NCI-H2227 treated with DMSO at 0.1 percent for 48 hours (cell line): ENCODE data around the gene VIM.

Experiments
- DNase-seq: peaks from one replicate; lab custom pipeline; 2025; lab: John Stamatoyannopoulos, UW

VIM gene

DNA sequence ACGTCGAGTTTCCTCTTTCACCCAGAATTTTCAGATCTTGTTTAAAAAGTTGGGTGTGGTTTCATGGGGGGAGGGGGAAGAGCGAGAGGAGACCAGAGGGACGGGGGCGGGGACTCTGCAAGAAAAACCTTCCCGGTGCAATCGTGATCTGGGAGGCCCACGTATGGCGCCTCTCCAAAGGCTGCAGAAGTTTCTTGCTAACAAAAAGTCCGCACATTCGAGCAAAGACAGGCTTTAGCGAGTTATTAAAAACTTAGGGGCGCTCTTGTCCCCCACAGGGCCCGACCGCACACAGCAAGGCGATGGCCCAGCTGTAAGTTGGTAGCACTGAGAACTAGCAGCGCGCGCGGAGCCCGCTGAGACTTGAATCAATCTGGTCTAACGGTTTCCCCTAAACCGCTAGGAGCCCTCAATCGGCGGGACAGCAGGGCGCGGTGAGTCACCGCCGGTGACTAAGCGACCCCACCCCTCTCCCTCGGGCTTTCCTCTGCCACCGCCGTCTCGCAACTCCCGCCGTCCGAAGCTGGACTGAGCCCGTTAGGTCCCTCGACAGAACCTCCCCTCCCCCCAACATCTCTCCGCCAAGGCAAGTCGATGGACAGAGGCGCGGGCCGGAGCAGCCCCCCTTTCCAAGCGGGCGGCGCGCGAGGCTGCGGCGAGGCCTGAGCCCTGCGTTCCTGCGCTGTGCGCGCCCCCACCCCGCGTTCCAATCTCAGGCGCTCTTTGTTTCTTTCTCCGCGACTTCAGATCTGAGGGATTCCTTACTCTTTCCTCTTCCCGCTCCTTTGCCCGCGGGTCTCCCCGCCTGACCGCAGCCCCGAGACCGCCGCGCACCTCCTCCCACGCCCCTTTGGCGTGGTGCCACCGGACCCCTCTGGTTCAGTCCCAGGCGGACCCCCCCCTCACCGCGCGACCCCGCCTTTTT, at the start of gene VIM:
TSS of gene VIM (plus strand) at position 151 of the 925 bp plus-strand sequence. CDS start 1,182 bp downstream, outside the sequence.
- no peak for DNase-seq

DNA sequence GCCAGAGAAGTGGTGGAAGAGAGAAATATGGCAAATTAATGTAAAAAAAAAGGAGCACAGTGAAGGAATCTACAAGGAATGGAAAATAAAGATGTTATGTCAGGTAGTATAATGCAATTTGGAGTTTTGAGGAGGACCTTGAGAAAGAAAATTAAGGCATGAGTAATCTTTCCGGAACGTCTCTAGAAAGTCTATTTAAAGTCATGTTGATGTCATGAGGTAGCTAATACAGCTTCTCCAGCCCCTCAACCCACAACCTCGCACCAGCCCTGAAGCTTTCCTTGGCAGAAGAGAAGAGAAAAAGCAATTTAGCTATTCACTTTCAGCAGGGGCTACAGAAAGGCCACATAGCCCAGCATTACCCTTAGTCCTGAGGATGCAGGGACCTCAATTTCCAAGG, 49.0 kb upstream of the VIM start:
- DNase-seq = no peak

DNA sequence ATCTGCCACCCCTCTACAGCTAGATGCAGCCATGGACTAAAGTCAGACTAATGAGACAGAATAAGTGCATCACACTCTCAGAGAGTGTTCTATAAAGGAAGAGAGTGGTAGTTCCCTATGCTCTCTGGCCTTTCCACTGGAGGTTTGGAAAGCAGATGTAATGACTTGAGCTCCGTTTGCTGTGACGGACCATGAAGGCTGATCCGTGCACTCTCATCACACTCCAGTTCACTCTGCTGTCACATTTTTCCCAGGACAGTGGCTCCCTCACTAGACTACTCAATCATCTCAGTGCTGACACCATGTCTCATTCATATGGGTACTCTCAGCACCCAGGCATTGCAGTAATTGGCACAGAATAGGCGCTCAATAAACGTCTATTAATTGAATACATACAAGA, 46.9 kb upstream of the VIM start:
- DNase-seq = no peak

DNA sequence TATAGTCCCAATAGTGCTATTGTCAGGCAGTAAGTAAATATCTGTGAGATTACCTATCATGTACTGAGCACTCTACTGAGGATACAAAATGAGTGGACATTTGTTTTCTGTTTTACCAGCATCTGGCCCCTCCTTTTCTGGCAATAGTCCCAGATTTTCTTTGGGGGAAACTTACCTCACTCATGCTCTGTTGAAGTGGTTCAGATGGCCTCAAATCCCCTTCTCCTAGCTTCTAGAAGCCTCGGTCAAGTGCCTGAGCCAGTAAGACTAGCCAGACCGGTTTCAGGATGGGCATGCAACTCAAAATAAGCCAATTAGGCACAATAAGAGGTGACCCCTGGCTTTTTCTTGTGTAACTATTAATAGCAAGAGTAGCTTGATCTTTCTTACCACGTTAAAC, 46.3 kb upstream of the VIM start:
- no peak for DNase-seq

DNA sequence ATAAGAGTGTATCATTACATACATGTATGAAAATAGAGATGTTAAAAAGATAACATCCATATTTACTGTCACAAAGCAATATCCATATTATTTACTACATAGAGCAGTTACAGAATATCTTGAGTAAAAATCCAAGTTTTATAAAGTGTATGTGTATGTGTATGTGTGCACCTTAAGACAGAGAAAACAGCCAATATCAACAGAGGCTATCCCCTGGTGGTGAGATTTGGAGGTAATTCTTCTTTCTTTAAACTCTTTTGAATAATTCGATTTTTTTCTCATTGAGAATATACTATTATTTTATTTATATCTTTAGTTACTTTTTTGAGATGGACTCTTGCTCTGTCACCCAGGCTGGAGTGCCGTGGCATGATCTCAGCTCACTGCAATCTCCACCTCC, 44.9 kb upstream of the VIM start:
- DNase-seq = no peak

DNA sequence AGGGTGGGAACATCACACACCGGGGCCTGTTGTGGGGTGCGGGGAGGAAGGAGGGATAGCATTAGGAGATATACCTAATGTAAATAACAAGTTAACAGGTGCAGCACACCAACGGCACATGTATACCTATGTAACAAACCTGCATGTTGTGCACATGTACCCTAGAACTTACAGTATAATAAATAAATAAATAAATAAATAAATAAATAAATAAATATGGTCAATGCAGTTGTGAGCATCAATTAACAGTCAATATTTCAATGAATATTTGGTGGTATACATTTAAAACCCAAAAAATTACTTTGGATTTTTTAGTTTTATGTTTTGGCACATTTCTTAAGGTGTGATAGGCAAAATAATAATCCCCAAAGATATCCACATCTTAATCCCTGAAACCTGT, 42.2 kb upstream of the VIM start:
- no peak for DNase-seq

DNA sequence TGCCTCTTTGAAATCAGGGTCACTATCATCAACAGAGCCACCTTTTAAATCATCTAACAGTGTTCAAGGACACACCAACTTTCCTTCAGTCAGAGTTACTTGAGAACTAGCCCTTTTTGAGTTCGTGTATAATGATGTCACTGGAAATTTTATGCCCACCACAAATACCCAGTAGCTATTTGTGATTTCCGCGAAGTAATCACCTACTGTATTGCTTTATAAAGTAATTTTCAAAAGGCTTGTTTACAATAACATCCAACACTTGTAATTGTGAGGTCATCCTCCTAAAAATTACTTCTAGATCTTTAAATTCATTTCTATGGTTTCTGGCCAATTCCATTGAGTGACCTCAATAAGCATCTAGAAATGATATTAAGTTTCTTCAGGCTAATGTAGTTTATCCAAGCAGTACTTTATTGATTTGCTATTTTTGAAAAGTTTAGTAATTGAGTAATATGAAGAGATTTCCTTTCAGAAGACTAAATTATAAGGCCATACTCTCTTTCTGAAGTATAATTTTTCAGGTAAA, 39.3 kb upstream of the VIM start:
- DNase-seq = no peak

DNA sequence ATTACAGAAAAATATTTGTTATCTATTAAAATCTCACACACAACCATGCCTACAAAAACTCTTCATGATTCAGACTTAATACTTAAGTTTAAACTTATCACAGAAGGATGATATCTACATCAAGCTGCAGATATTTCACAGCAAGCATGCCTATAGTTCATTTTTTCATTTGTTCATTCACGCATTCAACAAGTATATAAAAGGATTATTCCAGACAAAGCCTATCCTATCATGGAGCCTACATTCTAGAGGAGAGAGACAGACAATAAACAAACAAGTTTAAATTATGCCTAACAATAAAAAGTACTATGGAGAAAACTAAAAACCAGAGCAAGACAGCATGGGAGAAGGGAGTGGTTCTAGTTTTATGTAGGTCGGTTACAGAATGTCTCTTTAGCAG, 37.4 kb upstream of the VIM start:
- DNase-seq = no peak

DNA sequence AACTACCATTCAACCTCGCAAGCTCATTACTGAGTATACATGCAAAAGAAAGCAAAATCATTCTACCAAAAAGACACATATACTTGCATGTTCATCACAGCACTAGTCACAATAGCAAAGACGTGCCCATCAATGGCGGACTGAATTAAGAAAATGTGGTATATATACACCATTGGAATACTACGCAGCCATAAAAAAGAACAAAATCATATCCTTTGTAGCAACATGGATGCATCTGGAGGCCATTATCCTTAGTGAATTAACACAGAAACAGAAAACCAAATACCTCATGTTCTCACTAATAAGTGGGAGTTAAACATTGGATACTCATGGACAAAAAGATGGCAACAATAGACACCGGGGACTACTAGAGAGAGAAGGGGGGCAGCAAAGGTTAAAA, 33.0 kb upstream of the VIM start:
- no peak for DNase-seq

DNA sequence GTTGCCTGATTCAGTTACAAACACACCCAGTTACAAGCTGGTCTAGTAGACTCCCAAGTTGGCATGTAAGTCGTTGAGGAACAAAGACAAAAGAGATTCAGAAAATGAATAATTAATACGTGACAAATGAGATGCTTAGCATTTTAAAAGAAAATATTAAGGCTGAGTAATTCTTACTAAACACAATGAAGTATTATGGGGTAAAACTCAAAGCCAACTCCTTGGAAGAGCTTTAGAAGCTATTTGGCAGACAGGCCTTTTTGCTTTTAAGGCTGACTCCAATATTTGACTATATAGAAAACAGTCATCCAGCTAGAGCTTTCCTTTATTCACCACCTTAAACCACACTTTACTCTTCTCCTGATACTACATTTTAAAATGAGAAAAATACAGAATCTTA, 32.0 kb upstream of the VIM start:
- DNase-seq = no peak

DNA sequence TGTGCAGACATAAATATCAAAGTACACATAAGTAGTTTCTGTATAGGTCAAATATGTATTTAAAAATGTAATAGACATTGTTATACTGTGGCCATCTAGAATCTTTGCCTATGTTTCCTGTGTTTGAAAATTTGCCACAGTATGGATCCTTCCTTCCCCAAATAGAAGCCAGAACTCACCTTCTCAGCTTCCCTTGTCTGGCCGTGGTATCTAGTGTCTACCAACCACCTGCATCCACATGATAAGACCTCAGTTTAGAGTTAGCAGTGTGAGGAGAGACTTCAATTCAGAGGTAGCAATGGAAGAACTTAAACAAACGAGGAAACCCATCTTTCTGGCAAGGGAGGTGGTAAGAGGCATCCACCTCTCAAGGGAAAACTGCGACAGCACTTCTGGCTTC, 31.5 kb upstream of the VIM start:
- DNase-seq = no peak

DNA sequence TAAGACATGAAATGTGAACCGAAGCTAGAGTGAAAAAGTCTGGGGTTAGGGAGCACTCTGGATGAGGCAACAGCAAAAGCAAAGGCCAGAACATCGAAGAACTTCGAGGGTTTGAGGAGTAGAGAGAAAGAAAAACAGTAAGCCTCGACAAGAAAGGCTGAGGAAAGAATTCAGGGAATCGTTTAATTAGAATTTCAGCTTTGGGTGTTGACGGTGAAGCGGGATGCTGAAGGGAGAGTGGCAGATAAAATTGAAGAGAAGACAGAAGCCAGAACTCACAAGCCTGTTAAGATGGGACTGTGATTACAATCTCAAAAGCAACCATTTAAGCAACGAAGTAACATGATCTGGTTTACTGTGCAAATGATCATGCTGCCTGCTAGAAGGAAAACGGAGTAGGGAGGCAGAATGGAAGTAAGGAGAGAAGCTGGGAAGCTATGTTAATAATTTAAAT, 28.7 kb upstream of the VIM start:
- no peak for DNase-seq

DNA sequence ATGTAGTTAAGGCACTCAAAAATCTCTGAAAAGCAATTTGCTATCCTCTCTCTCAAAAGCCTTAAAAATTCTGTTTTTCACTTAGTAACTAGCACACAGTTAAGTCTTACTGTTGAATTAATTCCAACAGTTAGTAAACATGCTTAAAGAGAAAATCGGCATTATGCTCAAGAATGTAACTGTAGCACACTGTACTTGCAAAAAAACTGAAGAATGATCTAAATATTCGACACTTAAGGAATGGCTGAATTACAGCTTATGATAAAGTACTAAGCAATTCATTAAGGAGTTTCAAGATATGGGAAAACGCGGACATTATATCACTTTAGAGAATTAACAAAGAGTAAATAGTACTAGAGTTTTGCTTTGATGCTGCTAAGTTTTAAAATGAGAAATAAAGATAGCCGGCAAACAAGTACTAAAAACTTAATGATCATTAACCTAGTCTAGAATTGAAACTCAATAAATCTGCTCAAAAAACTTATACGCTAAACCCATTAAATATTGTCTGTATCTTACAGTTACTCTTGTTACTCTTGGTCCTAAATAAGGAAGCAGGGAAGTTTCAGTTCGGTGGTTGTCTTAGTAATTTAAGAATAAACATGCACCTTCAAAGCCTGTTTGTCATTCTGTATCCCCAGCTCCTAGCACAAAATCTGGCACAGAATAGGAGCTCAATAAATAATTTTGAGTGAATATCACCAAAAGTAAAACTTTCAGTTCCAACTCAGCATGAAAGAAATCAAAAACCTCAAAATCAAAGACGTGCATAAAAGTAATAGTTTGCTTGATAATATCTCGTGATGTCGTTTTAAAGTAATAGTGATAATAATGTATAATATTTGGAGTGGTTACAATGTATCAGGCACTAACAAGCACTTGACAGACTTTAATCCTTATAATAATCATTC, 27.8 kb upstream of the VIM start:
- DNase-seq = no peak

DNA sequence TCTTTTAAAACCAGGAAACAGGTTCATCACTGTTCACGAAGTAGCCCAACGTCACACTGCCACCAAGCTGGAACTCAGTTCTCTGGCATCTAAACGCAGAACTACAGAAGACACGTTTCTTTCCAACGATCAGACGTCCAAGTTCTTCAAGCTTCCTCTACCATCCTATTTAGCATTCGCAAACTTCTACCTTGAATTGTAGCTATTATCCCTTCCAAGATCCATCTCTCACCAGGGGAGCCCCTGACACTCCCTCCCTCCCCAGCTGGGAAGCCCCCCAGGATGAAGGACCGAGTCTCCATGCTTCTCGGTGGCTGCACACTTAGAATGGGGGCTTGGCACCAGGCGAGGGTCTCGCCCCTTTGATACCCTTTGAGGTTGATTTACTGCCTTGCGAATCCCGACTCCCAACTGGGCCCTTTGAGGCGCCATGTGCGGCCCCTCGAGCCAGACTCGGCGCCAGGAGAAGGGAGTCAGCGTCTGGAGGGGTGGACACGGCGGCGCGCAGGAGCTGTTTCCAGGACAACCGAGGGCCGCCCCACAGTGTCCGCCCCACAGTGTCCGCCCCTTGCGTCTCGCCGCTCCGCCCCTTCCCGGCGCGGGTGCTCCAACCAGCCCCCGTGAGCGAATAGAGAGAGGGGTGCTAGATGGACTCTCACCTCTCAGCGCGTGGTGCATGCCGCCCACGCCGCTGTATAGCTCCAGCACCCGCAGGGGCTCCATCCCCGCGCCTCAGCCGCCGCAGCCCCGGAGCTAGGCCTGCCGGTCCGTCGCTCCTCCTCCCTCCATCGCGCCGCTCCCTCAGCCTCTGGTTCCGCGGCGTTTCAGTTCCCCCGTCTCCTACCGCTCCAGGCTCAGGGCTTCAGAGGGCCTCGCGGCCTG, 26.9 kb upstream of the VIM start, which contains the start of gene TRDMT1:
TSS of gene TRDMT1 (minus strand) at position 761 of the 882 bp plus-strand sequence. CDS start at position 723, 38 bp downstream.
- peak; percentile 28 for DNase-seq

DNA sequence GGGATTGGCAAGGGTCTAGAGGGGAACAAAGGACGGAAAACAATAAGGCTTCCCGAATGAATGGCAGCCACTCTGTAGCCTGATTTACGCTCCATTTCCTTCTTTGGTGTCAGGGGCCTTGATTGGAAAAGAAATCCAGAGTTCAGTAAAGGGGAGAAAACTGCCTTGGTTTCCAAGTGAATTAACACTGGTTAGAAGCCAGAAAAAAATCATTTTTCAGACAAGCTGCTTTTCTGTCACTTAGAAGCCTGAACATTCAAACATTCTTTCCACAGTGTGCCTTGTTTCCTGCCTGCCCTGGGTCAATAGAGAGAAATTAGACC, 26.3 kb upstream of the VIM start:
- no peak for DNase-seq

DNA sequence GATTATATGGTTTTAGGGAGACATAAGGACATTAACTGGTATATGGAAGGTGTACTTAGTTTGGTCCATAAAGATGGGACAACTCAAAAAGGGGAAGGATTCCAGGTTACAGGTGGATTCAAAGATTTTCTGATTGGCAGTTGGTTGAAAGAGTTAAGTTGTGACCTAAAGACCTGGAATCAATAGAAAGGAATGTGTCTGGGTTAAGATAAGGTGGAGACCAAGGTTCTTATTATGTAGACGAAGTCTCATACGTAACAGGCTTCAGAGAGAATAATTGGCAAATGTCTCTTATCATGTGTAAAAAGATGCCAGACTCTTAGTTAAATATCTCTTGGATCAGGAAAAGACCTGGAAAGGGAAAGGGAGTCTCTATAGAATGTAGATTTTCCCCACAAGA, 25.5 kb upstream of the VIM start:
- DNase-seq = no peak

DNA sequence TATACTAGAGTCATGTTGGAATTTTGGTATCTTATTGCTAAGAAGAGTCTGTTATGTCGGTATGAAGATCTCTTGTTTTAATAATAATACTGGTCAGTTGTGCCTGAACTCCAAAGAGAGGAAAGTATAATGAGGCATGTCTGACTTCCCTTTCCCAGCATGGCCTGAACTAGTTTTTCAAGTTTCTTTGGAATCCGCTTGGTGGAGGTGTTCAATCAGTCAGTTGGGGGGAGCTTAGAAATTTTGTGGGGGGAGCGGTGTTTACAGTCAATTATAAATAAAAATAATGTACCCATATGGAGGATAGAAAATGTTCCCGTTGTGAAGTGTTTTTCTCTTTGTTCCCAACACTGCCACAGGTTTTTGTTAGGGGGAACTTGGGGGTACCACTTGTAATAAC, 25.0 kb upstream of the VIM start:
- DNase-seq = no peak

DNA sequence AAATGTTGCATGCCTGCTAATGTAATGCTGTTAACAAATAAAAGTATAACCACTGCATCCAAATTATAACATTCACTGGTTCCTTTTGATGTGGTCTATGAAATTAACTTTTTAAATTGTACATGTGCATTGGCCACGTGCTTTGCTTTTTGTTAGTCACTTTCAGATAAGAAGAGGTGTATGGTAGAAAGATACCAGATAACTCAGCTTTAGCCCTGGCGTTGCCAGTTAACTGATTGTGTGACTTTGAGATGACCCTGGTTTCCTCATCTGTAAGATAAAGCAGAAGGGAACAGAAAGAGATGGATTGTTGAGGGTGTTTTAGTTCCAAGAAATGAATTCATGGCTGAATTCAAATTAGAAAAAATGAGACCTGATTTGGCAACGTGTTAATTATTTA, 24.6 kb upstream of the VIM start:
- DNase-seq = no peak

DNA sequence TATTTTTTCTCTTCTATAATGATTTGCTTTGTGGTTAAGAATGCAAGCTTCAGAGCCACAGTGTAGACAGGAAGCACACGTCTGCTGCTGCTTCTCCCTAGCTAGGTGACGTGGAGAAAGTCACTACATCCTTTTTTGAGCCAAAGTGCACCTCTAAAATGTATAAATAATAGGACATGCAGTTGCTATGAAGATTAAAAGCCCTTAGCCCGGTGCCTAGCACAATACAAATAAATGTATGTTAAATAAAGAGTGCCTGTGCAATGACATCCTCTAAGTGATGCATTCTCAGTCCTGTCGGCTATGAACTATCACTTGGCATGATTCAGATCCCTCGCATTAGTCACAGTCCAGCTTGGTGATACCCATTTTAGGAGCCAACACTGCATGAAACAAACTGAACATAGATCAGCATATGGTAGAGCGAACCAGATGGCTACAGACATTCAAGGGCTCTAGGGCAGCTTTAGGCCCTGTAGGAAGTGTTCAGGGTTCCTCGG, 21.8 kb upstream of the VIM start:
- no peak for DNase-seq

DNA sequence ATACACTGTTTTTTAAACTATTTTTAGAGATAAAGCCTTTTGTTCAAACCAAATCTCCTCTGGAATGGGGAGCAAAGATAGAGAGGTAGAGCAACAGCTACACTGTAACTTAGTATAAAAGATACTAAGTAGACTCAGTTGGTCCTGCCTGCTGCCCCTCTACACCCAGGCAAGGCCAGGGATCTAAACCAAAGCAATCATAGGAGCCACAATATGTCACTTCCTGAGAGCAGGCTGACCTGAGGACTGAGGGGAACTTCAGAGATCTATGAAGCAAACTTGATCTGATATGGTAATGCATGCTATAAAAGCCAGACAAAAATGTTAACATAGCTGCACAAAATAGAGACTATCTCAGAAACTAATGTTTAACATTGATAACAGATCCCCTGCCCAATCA, 19.6 kb upstream of the VIM start:
- DNase-seq = no peak

DNA sequence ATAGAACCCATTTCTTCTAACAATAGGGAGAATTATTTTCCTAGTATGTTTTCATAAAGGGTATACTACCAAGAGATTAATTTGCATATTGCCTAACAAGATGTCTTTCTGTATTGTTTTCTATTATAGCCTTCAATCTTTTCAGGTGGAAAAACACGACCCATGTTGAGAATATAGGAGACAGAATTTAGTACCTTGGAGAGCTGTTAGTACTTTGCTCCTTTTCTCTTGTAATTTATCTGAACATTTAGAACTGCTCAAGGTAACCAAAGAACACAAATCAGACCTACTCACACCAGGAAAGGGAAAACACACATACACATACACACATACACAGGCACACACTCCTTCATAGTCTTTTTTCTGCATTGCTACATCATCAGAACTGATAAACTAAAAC, 18.7 kb upstream of the VIM start:
- no peak for DNase-seq

DNA sequence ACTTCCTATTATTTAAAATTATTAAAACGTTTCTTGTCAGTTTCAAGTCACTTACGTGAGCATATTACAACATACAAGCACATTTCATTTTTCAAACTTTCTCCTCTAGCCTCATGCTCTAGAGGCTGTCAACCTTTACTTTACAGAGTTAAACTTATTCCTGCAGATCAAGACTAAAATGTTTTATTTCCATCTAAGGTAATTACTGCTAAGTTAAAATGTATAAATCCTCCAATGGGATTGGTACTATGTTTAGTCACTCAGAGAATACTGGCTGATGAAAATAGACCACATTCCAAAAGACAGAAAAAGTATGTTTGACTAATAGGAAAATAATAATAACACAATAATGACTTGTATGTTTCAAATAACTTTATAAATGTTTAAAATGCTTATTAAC, 18.2 kb upstream of the VIM start:
- DNase-seq = no peak
